GM12872 (cell line): ENCODE measurements around the gene MNT.

Source experiments
- TF ChIP-seq, protein P1 (sequence below): IDR thresholded peaks from 3 replicates; pipeline ENCODE4 v1.5.1; 2011; ENCODE audit warnings: low read depth, mild to moderate bottlenecking, low read length, moderate library complexity; ENCODE audit not compliant: insufficient read depth

Gene MNT

DNA sequence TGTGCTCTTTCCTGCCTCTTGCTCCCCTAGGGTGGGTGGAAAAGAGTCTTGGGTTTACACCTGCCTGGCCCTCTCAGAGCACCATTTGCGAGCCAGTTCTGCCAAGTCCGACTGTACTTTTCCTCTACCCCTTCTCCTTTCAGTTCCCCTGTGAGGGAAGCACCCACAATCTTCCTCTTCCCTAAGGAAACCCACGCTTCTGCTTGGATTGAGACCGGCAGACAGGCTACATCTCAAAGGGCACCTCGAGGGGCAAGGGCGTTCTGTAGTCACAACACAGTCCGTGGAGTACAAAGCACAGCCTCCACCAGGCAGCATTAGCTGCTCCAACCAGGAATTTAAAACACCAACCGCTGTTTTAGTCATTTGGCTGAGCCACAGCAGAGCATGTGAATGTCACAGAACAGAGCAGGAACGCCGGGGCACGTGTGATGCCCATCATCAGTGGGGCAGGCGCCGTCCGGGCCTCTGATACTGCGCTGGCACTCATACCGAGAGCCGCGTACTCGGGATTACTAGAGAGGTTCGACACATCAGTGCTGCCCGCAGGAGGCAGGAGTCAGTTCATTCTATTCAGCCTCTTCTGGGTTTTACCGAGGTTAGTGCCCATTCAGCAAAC, 13.7 kb upstream of the MNT start:
- TF ChIP-seq, protein P1, sequence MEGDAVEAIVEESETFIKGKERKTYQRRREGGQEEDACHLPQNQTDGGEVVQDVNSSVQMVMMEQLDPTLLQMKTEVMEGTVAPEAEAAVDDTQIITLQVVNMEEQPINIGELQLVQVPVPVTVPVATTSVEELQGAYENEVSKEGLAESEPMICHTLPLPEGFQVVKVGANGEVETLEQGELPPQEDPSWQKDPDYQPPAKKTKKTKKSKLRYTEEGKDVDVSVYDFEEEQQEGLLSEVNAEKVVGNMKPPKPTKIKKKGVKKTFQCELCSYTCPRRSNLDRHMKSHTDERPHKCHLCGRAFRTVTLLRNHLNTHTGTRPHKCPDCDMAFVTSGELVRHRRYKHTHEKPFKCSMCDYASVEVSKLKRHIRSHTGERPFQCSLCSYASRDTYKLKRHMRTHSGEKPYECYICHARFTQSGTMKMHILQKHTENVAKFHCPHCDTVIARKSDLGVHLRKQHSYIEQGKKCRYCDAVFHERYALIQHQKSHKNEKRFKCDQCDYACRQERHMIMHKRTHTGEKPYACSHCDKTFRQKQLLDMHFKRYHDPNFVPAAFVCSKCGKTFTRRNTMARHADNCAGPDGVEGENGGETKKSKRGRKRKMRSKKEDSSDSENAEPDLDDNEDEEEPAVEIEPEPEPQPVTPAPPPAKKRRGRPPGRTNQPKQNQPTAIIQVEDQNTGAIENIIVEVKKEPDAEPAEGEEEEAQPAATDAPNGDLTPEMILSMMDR = no peak

DNA sequence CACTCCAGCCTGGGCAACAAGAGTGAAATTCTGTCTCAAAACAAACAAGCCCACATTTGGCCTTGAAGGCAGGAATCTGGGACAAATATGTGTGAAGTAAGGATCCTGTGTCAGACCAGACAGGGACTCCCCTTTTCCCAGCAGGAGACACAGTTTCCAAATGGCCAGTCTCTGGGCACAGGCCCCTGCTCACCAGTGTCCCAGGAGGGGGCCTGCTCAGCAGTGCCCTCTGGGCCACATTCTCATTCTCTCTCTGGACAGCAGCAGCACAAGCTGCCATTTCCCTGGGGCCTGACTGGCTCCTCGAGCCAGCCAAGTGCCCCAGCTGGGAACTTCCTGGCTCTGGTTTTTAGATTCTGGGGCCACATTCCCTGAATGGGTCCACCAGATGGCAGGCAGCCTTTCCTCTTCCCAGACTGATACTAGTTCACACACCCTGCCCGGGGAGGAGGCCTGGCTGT, 11.7 kb upstream of the MNT start:
- TF ChIP-seq, protein P1 = no peak

DNA sequence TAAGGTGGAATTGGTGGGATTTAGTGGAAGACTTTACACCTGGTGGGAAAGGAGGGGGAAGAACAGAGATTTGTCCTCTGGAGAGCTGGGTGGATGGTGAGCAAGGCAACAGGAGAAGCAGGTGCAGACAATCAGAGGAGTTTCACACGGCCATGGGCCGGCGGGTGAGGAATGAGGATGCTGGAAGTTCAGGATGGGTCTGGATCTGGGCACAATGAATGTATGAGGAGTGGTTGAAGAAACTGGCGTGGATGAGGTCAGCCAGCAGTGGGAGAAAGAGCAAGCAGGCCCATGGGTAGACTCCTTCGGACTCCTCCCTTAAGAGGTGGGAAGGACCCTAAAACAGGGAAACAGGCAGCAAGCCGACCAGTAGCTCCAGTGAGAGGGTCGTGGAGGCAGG, 10.1 kb upstream of the MNT start:
- TF ChIP-seq, protein P1 = no peak

DNA sequence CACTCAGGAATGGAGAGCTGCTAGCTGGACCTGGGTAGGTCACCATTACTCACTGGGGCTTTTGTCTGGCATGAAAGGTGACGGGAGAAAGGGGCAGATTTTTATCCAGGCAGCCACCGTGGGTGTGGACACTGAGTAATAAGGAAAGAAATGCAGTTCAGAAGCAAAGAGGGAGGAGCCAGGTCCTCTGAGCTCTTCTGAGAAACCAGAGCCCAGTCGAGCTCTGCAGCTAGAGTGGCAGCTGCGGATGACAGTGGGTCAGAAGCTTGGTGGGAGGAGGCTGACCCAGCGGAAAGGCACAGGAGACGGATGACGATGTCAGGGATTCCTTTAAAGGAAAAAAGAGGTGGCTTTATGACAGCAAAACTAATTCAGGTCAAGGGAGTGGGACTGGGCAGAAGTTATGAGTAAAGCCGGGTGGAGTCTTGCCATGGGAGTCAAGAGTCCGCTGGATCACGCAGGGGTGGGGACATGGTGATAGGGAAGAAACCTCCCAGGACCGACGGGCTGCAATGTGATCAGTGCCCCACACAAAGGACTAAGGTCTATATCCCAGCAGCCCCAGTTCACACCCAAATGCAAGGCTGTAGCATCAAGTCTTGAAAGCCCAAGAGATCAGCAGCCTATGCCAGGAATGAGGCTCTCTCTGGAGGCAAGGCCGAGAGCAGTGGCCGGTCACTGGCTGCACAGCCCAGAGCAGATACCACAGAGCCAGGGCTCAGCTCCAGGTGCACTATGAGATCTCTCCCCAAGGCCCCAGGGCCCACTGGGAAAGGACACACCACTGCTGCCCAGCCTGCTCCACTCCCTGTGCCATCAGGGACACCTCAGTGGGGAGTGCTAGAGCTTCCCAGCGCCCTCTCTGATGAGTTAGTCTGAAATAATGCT, 6.3 kb upstream of the MNT start:
- TF ChIP-seq, protein P1 = no peak

DNA sequence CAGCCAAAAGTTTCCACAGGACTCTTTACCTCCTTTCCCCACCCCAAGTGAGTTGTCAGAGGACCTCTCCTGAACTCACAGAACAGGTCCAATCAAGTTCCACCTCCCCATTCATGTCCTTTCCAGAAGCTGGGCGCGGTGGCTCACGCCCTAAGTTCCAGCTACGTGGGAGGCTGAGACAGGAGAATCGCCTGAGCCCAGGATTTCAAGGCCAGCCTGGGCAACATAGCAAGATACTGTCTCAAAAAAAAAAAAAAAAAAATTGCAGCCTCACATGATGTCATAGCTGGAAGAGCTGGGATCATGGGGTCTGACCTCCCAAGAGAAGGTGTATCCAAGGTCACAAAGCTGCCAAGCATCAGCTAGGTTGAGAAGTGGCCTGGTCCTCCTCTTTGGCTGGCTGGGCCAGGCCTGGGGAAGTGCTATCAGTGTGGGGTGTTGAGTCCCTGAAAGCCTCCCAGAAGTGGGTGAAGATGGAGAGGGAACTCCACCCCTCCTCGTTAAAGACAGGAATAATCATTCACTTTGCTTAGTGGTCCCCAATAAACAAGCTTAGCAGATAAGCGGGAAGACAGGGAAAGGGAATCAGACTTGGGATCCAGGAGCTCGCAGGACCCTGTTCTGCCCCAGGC, 5.5 kb upstream of the MNT start:
- TF ChIP-seq, protein P1 = no peak

DNA sequence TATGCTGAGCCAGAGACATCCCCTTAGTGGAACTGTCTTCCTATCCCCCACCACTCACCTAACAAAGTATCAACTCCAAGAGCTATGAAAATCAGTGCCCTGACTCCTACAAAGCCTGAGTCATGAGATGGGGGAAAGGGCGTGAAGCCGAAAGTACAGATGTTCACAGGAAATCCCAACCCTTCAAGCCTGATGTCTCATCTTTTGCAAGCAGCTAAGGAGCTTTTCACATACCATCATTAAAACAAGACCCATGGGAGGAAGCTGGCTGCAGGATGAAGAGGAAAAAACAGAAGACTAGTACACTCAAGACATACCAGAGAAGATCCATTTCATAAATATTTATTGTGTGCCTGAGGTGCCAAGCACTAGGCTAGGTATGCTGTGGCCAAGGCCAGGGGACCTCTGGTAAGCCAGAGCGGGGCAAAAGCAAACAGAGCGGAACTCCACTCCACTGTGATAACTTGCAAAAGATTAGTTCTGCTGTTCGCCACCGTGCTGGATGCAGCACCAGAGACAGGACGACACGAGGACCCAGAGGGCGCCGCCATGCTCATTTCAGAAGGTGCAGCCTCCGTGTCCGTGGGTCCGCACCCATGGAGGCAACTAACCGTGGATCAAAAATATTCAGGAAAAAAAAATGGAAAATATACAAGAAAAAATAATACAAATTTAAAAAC, 4.5 kb upstream of the MNT start:
- TF ChIP-seq, protein P1 = no peak

DNA sequence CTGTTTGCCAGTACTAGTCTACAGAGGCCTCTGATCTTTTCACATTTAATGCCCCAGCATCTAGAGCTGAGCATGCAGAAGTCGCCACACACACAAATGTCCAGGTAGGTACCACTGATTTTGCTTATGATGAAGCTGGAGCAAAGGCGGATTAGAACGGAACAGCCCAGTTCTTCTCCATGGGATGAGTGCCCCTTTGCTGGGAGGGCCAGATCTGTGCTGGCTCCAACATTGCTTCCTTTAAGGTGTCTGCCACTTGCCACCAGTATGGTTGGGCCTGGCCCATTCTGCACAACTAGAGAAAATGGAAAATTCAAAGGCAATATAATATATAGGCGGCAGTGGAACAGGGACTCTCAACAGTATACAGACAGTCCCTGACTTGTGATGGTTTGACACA, 2.2 kb upstream of the MNT start:
- TF ChIP-seq, protein P1 = no peak
